Measurements from ENCODE around the gene FBXO4. TPM values are rescaled to one million over a fixed set of nuclear protein-coding genes. Genes with fewer than 3 reads are reported as not detected.

FBXO4 gene
- total RNA-seq, 4 donors from 2014 or later = 6.6 to 11.3 (median 8.8) TPM

DNA sequence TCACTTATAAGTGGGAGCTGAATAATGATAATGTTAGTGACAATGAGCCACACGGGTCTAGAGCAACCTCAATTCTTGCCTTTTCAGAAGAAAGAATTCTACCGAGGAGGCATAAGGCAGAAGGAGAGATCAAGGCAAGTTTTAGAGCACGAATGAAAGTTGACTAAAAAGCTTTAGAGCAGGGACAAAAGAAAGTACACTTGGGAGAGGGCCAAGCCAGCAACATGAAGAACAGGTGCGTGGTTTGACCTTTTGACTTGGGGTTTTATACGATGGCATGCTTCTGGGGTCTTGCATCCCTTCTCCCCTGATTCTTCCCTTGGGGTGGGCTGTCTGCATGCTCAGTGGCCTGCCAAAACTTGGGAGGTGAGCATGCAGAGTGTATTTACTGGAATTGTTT, 42.3 kb upstream of the FBXO4 start:
- WGBS, 2 donors = 69 to 76% methylated on average over 5 of the region's 5 CpGs
- no peak for DNase-seq (ENCODE audit: low spot score in 2 of 2)
- H3K4me3 ChIP-seq (ENCODE audit: low read depth, poor library complexity, severe bottlenecking) = no peak overlapping the region
- no peak for TF ChIP-seq POLR2A (IDR thresholded peaks at IDR 0.05)
- TF ChIP-seq, protein P1, sequence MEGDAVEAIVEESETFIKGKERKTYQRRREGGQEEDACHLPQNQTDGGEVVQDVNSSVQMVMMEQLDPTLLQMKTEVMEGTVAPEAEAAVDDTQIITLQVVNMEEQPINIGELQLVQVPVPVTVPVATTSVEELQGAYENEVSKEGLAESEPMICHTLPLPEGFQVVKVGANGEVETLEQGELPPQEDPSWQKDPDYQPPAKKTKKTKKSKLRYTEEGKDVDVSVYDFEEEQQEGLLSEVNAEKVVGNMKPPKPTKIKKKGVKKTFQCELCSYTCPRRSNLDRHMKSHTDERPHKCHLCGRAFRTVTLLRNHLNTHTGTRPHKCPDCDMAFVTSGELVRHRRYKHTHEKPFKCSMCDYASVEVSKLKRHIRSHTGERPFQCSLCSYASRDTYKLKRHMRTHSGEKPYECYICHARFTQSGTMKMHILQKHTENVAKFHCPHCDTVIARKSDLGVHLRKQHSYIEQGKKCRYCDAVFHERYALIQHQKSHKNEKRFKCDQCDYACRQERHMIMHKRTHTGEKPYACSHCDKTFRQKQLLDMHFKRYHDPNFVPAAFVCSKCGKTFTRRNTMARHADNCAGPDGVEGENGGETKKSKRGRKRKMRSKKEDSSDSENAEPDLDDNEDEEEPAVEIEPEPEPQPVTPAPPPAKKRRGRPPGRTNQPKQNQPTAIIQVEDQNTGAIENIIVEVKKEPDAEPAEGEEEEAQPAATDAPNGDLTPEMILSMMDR (IDR thresholded peaks at IDR 0.05) = no peak
- intact Hi-C loops (cut with DNase I; ENCODE audit: low total_unique reads) = no loop called here

DNA sequence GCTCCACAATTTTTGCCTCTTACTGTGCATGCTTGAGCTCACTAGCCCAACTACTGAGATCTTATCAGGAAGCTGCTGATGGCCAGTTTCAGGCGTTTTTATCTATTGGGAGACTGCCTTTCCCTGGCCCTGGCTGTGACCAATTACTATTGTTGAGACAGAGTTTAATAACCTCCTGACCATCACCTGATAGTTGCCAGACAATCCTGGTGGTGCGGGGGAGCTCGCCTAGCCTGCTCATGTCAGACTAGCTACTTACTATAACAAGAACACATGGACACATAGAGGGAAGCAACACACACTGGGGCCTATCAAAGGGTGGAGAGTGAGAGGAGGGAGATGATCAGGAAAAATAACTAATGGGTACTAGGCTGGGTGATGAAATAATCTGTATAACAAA, 41.8 kb upstream of the FBXO4 start:
- intact Hi-C loops (cut with DNase I; ENCODE audit: low total_unique reads) = no loop called here
- 82 to 87% methylated on average over 3 of the region's 3 CpGs for WGBS, 2 donors
- TF ChIP-seq POLR2A (IDR thresholded peaks at IDR 0.05) = no peak
- TF ChIP-seq, protein P1 (IDR thresholded peaks at IDR 0.05) = no peak
- no peak for DNase-seq (ENCODE audit: low spot score in 2 of 2)
- no peak overlapping the region for H3K4me3 ChIP-seq (ENCODE audit: low read depth, poor library complexity, severe bottlenecking)

DNA sequence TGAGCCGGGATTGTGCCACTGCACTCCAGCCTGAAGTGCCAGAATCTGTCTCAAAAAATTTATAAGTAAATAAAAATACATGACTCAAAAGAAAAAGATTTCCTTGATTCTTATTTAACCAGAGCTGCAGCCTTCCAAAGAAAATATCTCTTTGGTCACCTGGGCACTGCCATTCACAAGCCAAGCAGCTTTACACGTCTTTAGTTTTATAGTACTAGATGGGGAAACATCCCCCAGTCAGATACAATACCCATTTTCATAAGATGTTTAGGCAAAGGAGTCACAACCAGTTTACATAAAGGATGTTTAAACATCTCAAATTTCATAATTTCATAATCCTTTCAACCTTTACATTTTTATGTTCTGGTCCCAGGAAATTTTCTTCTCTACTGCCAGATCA, 41.1 kb upstream of the FBXO4 start:
- WGBS, 2 donors = 84 to 95% methylated on average over 2 of the region's 2 CpGs
- no peak for DNase-seq (ENCODE audit: low spot score in 2 of 2)
- intact Hi-C loops (cut with DNase I; ENCODE audit: low total_unique reads) = no loop called here
- H3K4me3 ChIP-seq (ENCODE audit: low read depth, poor library complexity, severe bottlenecking) = no peak overlapping the region
- TF ChIP-seq, protein P1 (IDR thresholded peaks at IDR 0.05) = no peak
- TF ChIP-seq POLR2A (IDR thresholded peaks at IDR 0.05) = no peak

GRCh38 chr5:41885286-41885685, 39.8 kb upstream of the FBXO4 start:
- TF ChIP-seq POLR2A (IDR thresholded peaks at IDR 0.05) = no peak
- TF ChIP-seq, protein P1 (IDR thresholded peaks at IDR 0.05) = no peak
- intact Hi-C loops (cut with DNase I; ENCODE audit: low total_unique reads) = no loop called here
- no peak overlapping the region for H3K4me3 ChIP-seq (ENCODE audit: low read depth, poor library complexity, severe bottlenecking)
- no peak for DNase-seq (ENCODE audit: low spot score in 2 of 2)

DNA sequence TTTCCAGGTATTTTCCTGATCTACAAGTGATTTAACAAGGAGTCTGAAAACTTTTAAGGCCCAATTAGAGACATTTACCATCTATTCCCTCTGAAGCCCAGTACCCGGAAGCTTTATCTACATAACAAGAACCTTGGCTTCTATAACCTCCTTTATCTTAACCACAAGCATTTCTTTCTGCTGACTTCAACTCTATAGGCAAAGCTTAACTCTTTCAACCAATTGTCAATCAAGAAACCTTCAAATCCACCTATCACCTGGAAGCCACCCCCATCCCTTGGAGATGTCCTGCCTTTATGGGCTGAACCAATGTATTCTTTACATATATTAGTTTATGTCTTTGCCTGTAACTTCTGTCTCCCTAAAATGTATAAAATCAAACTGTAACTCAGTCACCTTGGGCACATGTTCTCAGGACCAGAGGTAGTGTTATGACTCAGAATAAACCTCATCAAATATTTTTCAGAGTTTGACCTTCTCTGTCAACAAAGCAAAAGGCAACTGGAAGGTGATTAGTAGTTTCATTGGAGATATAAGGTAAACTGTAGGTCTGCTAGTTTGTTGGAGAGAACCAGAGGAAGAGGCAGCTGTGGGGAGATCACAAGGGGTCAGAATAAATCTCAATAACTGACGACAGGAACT, 33.9 kb upstream of the FBXO4 start:
- WGBS, 2 donors = 57 to 65% methylated on average over 2 of the region's 2 CpGs
- intact Hi-C loops (cut with DNase I; ENCODE audit: low total_unique reads) = no loop called here
- DNase-seq (ENCODE audit: low spot score in 2 of 2) = no peak
- TF ChIP-seq, protein P1 (IDR thresholded peaks at IDR 0.05) = no peak
- TF ChIP-seq POLR2A (IDR thresholded peaks at IDR 0.05) = no peak
- no peak overlapping the region for H3K4me3 ChIP-seq (ENCODE audit: low read depth, poor library complexity, severe bottlenecking)

DNA sequence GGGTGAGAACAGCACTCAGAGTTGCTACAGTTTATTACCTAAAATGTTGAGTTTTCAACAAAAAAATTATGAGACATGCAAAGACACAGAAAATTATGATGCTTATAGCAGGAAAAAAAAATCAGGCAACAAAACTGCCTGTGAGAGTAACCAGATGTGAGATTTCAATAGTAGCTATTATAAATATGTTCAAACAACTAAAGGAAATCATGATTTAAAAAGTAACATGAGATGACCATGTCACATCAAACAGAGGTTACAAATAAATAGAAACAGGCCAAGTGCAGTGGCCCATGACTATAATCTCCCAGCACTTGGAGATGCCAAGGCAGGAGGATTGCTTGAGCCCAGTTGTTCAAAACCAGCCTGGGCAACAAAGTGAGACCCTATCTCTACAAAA, 33.0 kb upstream of the FBXO4 start:
- no peak for DNase-seq (ENCODE audit: low spot score in 2 of 2)
- no peak for TF ChIP-seq POLR2A (IDR thresholded peaks at IDR 0.05)
- TF ChIP-seq, protein P1 (IDR thresholded peaks at IDR 0.05) = no peak
- no peak overlapping the region for H3K4me3 ChIP-seq (ENCODE audit: low read depth, poor library complexity, severe bottlenecking)
- intact Hi-C loops (cut with DNase I; ENCODE audit: low total_unique reads) = no loop called here
